Measurements from ENCODE around the gene NPRL2. TPM values are rescaled to one million over a fixed set of nuclear protein-coding genes. Genes with fewer than 3 reads are reported as not detected.

The NPRL2 gene
- total and polyA plus RNA-seq, 2 of the 8 experiments (the other 6 are each of a cell fraction or from before 2014, with no cell fraction given) = 28.4 to 51.4 TPM

GRCh38 chr3:50355829-50356552 lies 5.4 kb upstream of the NPRL2 start (continued):
- TF ChIP-seq CTCF (IDR thresholded peaks at IDR 0.05; ENCODE audit: control extremely low read depth in 1 of 3, insufficient read depth in 1 of 3, low read depth in 1 of 3, low read length in 3 of 3) = peak in 2 of 3 experiments; percentile 14 to 19; a peak in 1 of 4 replicates

All from H1 (cell line).